NCI-H1930 (cell line): ENCODE results near the gene RNF2.
"Not testable (repeated sequence)": the region's sequence is repeated elsewhere in the genome, so short reads cannot be mapped to it uniquely, and the experiment has no call there.

Source experiments
- DNase-seq, 2 experiments: peaks; one replicate each; lab custom pipeline; 2025; lab: John Stamatoyannopoulos, UW

RNF2 gene

DNA sequence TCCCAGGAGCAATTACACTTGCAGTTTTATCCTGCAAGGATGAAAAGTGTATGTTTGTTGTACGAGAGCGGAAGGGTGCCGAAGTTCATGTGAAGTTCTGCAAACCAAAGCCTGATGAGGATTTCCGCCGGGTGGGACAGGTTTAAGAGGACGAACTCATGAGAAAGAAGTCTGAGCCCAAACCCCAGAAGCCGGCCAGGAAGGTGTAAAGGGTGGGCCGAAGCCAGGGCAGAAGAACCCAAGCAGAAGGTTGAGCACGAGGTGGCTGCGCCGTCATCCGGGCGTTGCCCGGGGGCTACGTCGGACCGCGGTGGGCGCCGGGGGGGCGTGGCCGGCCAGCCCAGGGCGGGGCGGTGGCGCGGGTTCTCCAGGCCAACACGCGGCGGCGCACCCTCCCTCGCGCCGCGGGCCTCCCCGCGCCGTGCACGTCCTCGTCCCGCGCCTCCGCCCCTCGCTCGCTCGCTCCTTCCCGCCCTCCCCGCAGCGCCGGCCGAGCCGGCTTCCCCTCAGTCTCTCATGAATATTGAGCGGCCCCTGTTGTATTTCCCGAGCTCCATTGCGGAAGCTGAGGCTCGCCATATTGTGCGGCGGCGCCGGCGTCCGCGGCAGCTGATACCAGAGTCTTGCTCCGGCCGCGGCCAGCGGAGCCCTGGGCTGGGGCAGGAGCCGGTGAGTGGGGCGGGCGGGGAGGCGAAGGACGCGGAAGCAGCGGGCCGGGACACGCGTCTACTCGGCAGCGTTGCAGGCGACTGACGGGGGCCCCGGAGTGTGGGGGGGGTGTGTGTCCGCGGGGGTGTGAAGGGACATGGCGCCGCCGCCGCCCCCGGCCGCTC is at the start of gene RNF2:
TSS of gene RNF2 (plus strand) at position 578 of the 833 bp plus-strand sequence. CDS start 41,996 bp downstream, outside the sequence.
- peak; percentile 70 to 74 for DNase-seq

DNA sequence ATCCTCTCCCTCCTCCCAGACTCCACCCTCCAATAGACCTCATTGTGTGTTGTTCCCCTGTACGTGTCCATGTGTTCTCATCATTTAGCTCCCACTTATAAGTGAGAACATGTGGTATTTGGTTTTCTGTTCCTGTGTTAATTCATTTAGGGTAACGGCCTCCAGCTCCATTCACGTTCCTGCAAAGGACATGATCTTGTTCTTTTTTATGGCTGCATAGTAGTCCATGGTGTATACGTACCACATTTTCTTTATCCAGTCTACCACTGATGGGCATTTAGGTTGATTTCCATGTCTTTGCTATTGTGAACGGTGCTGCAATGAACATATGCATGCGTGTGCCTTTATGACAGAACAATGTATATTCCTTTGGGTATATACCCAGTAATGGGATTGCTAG is 45.4 kb upstream of the RNF2 start:
- not testable (repeated sequence) for DNase-seq

DNA sequence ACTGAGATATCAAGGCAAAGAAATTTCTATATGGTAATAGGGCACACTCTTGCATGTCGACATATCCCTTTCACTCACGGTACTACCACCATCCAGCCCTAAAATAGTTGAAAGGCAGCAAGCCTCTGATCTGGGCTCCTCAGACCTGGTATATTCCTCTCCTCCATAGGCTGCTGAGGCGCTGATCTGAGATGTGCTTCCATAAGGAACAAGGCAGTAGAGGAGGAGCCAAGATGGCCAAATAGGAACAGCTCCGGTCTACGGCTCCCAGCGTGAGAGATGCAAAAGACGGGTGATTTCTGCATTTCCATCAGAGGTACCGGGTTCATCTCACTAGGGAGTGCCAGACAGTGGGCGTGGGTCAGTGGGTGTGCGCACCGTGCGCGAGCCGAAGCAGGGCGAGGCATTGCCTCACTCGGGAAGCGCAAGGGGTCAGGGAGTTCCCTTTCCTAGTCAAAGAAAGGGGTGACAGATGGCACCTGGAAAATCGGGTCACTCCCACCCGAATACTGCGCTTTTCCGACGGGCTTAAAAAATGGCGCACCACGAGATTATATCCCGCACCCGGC is 44.0 kb upstream of the RNF2 start:
- not testable (repeated sequence) for DNase-seq

DNA sequence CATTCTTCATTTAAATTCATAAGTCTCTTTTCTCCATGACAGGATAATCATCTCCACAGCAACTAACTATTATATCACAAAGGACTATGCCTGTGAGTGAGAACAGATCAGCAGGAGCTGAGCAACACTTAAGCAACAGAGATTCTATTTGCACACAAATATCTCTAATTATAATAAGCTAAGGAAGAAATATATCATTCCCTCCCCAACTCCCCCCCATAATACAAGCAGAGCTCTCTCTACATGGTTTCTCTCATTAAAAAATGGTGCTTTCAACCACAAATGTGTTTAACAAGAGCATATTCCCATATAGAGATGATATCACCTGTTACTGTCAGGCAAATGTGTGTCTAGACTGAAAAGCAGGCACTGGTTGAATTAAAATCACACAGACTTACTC is 36.5 kb upstream of the RNF2 start:
- no peak for DNase-seq

DNA sequence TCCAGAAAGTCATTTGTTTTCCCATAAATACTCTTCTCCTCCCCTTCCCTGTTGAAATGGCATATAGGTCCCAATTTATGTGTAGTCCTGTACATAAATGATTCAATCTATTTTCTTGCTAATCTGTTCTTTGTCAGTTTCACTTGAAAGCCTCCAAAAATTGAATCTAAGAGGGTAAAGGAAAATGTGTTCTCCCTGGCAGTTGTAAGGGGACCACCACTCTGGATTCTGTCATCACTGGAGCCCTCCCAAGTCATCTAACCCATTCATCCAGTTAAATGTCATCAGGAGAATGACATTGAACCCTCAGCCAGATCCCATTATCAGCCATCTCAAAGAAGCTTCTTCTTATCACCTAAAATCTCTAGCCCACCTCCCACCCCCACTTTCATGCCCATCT is 35.0 kb upstream of the RNF2 start:
- DNase-seq = no peak

DNA sequence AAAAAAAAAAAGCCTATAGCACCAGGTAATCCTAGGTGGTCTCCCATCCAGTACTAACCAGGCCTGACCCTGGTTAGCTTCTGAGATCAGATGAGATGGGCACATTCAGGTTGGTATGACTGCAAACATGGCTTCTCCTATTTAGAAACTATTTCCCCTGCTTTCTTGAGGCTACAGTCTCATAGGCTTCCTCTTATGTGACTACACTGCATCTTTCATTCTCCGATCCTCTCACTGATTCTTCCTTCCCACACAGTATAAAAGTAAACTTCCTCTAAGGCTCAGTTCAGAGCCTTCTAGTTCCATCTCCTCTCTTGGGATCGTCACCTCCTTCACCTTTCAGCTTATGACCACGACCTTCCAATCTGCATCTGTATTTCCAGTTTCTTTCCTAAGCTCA is 30.4 kb upstream of the RNF2 start:
- no peak for DNase-seq

DNA sequence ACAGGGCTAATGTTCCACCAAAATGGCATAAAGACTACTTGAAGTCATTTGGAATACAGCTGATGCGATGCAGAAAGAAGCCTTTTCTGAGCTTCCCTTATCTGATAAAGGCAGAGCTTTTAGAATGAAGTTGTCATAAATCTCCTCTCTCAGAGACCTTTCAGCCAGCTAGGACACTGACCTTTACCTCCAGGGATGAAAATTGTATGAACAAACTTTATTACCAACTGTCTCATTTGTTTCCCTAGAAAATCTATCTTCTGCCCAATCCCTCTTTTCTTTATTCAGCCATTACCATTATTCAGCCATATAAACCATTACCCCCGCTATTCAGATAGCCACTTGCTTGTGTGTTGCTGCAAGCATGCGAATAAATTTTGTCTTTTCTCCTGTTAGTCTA is 29.7 kb upstream of the RNF2 start:
- DNase-seq = no peak

DNA sequence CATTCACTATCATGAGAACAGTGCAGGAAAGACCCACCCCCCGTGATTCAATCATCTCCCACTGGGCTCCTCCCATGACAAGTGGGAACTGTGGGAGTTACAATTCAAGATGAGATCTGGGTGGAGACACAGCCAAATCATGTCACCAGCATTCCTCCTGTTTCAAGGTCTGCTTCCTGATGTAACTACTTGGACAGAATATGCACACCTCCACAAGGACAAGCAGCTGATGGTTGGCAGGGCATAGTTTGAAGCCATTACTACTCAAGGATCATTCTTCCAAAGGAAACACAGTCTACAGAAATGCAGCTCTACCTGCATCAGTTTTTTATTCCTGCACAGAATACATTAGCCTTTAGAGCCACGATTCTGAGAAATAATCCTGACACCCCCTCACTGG is 28.5 kb upstream of the RNF2 start:
- no peak for DNase-seq

DNA sequence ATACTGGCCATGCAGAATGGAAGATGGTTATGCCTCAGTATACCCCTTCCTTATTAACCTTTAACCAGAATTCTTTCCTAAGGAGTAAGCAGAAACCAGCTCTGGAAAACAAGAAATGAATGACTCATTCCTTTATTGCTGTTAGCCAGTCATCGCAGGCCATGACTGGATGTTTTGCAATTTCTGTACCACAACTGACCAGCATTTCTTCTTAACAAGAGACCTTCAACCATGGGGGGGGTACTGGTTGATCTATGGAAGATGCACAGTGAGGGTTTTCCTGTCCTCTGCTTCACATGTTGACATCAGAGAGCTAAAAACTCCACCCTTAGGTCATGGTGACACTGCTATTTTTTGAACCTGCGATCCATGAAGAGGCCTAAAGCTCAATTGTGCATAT is 28.0 kb upstream of the RNF2 start:
- no peak for DNase-seq

DNA sequence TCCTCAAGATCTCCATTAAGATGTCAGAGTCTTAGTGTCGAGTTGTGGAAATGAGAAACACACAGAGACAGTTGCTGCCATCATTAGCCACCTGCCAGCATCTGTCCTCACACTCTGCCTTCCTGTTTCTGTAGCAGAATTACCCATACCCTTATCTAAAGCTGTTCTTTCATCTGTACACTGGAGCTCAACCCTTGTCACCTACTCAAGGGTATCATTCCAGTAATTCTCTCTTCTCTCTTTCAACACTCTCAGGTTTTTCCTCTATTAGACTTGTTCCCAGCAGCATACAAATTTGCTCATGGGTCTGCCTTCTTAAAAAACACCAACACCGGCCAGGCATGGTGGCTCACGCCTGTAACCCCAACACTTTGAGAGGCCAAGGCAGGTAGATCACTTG is 27.4 kb upstream of the RNF2 start:
- no peak for DNase-seq

DNA sequence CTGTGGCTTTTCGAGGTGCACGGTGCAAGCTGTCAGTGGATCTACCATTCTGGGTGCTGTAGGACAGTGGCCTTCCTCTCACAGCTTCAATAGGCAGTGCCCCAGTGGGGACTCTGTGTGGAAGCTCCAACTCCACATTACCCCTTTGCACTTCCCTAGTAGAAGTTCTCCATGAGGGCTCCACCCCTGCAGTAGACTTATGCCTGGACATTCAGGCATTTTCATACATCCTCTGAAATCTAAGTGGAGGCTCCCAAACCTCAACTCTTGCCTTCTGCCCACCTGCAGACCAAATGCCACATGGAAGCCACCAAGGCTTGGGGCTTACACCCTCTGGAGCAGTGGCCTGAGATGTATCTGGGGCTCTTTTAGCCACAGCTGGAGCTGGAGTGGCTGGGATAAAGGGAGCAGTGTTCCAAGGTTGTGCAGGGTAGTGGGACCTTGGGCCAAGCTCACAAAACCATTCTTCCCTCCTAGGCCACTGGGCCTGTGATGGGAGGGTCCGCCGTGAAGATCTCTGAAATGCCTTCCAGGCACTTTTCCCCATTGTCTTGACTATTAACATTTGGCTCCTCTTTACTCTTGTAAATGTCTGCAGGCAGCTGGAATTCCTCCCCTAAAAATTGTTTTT is 18.0 kb upstream of the RNF2 start:
- DNase-seq = no peak

DNA sequence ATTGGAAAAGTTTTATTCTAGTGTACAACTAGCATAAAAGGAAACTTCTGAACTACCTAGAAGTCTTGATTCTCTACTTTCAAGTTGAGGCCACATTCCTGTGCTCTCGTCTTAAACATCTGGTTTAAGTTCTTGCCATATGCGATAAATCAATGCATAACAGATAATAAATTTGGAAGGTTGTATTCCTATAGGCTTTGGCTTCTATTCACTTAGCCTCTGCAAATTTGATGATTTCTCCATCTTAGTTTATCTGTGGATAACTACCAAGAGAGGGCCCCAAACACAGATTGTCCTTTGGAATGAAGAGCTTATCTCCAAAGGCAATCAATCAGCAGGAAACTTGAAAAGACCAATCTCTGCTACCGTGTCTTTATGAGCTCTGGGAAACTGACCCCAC is 11.7 kb upstream of the RNF2 start:
- no peak for DNase-seq

DNA sequence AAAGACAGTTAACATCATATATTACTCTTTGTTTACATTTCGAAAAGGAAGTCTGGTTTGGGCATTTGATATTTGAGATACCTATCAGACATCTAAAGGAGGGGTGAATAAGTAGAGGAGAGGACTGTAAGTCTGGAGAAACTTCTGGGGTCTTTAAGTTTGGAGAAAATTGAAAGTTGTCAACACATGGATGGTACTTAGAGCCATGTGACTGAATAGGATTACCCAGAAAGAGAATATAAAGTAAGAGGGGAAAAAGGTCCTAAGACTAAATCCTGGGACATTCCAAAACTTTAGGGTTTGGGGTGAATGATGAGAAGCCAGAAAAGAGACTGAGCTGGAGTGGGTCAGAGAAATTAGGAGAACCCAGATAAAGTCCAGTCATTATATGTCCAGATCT is 10.1 kb upstream of the RNF2 start:
- no peak for DNase-seq

DNA sequence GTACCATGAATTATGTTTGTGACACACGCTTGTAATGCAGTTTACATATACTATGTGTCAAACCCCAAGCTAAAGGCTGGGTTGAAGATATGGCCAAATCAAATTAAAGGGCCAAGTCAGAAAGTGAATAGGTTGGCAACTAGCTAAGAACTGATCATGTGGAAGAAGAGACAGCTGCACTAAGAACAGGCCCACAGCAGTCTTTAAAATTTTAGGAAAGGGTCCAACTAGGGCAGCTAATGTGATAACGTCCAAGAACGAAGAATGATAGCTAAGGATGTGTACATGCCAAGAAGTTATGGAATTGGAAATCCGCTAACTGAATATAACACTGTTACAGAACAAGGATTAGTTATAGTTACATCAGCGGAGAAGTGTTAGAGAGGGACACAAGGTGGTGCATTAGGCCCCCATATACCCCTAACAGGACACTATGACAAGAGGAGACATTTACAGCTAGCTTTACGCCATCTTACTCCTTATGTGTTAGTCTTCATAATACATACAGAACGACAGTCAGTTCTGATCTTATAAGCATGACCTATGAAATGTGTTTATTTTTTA is 6.5 kb upstream of the RNF2 start:
- no peak for DNase-seq

DNA sequence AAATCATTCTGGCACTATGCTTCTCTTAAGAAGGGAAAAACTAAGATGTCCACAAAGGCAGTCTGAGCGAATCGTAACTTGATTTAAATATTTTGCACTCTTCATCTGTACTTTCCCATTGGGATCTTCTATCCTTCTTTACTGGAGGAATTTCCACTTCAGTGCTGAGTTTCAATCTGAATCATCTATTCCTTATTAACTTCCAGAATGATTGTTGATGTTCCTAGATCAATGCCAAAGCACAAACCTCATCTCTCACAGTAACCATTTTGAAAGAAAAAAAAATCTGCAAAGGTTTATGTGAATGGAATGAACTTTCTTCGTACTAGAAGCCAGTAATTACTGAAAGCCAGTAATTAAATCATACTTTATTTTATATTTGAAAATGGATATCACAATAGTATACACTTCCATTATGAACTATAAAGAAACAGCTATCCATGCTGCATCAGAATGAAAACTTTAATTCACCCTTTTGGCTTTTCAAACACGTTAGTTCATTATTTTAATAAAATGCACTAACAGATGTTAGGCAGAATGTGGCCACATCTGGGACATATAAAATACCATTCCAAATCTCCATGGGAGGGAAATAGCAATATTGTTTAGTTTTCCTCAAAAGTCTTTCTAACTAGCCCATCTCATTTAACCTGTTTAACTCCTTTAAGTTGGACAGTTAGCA is 5.5 kb upstream of the RNF2 start:
- no peak for DNase-seq

DNA sequence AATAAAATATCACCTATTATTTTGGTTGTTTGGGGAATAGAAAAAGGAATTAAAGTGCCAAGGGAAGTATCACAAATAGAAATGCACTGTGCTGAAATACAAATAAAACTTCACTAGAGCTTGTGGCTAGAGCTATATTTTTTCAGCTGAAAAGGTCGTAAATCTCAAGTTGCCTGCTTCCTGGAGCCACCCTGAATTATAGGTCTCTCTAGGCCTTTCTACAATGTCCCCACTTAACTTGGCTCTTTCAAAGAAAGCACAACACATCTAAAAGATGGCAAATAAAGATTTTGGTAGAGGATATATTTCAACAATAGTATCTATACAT is 5.0 kb upstream of the RNF2 start:
- no peak for DNase-seq

DNA sequence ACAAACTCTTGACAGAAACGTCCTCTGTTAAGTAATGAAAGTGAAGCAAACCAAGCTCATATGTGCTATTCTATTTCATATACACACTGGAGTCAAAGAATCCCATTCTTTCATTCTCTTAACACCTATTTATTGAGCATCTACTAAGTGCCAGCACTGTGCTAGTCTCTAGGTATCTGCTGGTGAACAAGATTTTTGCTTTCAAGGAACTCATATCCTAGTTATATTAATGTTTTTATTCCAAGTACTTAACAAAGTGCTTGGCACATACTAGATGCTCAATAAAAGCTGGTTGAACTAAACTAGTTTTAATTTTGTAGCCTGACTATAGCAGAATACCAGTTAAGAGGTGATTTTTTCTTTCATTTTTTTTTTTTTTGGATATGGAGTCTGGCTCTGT is 3.6 kb upstream of the RNF2 start:
- no peak for DNase-seq

DNA sequence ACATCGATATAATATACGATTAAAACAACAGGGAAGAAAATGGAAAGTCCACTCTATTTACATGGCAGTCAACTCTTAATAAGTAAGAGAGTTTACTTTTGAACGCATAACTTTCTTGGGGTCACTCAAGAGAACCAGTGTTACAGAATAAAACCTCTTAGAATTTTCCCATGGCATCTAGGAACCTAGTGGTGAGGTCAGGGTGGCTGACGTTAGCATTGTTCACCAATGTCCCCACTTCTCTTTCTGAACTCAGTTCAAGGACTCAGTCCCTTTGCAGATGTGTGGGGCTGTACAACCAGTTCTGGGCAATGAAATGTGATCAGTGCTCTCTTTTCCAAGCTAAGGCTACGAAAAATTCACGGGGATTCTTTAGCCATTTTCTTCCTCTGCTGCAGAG is 2.6 kb upstream of the RNF2 start:
- DNase-seq = no peak

DNA sequence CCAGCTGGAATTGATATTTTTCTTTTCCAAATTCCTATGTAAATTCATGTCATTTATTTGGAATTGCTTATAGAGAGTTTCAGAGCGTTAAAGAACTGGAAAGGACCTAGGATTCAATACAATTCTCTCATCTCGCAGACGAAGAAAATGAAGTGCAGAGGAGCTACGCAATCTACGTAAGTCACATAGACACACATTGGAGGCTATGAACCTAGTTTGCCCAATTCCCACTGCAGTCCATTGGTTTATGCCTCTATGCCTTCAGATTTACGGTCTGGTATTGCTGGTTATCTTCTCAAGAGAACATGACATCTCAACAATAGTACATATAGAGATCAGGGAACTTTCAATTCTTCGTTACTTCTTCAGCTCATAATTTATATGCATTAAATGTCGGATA is 971 bp upstream of the RNF2 start:
- DNase-seq = no peak

DNA sequence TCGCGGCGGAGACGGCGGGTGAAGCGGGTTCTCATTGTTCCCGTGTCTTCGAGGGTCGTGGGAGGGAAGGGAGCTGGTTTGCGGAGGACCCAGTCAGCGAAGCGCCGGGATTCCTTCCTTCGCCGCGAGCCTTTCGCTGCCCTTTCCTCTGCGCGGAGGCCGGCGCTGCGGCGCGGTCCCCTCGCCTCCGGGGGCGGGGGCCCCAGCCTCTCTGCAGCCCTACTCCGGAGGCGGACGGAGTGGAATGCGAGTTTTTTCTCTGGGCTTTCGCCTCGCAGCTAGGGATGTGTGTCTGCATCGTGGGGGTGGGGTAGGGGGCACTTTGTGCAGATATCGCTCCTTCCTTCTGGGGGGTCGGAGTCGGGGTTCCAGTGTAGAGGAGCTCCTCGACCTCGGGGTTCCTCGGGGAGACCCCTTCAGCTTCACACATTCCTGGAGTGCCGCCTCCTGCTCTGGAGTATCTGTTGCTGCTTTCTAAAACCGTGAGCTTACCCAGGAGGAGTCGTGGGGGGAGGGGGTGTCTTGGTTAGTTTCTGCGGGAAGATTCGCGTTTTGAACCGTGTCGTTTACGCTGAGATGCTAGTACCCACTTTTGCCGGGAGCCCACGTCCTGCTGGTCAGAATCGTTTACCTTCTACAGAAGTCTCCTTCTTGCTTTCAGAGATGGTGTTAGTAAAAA is 595 bp downstream of the RNF2 start:
- DNase-seq = peak; percentile 17 to 40

DNA sequence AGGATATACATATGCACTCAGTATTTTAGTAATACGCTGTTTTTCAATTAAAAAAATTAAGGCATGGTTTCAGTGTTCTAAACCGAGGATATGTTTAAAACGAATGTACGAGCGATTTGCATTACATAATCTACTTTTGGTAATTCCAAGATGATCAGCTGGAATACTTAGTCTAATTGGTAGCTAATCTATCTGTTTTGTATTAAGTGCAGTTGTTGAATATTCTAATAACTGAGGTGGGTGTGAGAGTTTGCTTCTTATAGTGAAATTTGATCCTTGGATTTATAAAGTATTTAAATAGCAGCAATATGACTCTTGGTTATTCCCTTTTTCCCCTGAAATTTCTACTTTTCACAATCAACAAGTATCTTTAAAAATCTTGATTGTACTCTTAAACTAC is 1.3 kb downstream of the RNF2 start:
- no peak for DNase-seq

DNA sequence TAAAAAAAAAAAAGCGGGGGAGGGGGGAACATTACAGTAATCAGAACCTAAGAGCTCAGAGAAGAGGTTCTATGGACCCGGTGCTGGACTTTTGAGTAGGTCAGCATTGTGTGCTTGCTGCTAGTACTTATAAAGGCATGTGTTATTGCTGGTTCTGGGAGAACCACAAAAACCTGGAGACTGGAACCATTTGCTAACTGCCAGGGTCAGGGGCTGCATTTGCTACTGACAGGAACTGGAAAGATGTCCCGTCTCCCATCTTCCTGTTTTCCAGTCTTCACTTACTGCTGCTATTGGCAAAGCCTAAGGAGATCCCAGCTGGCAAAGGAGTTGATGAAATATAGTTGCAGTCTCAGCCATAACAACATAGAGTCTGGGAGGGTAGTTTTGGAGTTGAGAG is 4.3 kb downstream of the RNF2 start:
- no peak for DNase-seq
